GM21619 (cell line): Measurements from ENCODE around the gene SLCO2A1.

Experiments
- ATAC-seq: cut with Tn5 transposase; IDR thresholded peaks from one replicate; pipeline ENCODE4 v1.9.1; 2021; ENCODE audit not compliant: unreplicated experiment

Gene SLCO2A1

GRCh38 chr3:133914839-133915600 is 114.7 kb downstream of the SLCO2A1 start:
- no peak for ATAC-seq

- ATAC-seq: no peak
Observed at GRCh38 chr3:133910422-133910821, 119.3 kb downstream of the SLCO2A1 start.

GRCh38 chr3:133905376-133905775 is 124.3 kb downstream of the SLCO2A1 start:
- ATAC-seq: no peak

GRCh38 chr3:133901847-133902246 is 127.9 kb downstream of the SLCO2A1 start:
- no peak for ATAC-seq

- ATAC-seq: no peak
Observed at GRCh38 chr3:133901083-133901482, 128.6 kb downstream of the SLCO2A1 start.

GRCh38 chr3:133899311-133899710 is 130.4 kb downstream of the SLCO2A1 start:
- ATAC-seq: no peak

- no peak for ATAC-seq
Observed at GRCh38 chr3:133897547-133897946, 132.2 kb downstream of the SLCO2A1 start.

- ATAC-seq: no peak
Observed at GRCh38 chr3:133896002-133896761, 133.5 kb downstream of the SLCO2A1 start.

GRCh38 chr3:133895208-133896001 is 134.3 kb downstream of the SLCO2A1 start, which contains the start of gene RAB6B:
TSS of gene RAB6B (minus strand) at chr3:133895882. CDS start at chr3:133895466, 416 bp downstream.
- ATAC-seq: no peak

GRCh38 chr3:133894353-133895207 is 135.1 kb downstream of the SLCO2A1 start:
- ATAC-seq: no peak

GRCh38 chr3:133893683-133894352 is 135.9 kb downstream of the SLCO2A1 start:
- ATAC-seq: no peak

- no peak for ATAC-seq
Observed at GRCh38 chr3:133892541-133893231, 137.0 kb downstream of the SLCO2A1 start.

- no peak for ATAC-seq
Observed at GRCh38 chr3:133891662-133892378, 137.9 kb downstream of the SLCO2A1 start.

GRCh38 chr3:133890972-133891644 is 138.6 kb downstream of the SLCO2A1 start:
- ATAC-seq: no peak

GRCh38 chr3:133890037-133890436 is 139.7 kb downstream of the SLCO2A1 start:
- no peak for ATAC-seq

GRCh38 chr3:133888726-133889340 is 140.9 kb downstream of the SLCO2A1 start:
- no peak for ATAC-seq

- no peak for ATAC-seq
Observed at GRCh38 chr3:133887803-133888703, 141.7 kb downstream of the SLCO2A1 start.
